Skin epidermis (tissue), 12 donors: ENCODE measurements around the gene GAB1.
A peak's percentile ranks its signal among the peaks of the same experiment; 100 is the strongest.

Source experiments
- H3K27ac ChIP-seq, 21 experiments: fragments of 200-600 bp; sonication (generic) in 11 of 21; one replicate each; pipeline ENCODE4 v1.5.0; 2020; ENCODE audit warnings: mild to moderate bottlenecking in 3 of 21, inconsistent platforms in 2 of 21, moderate library complexity in 2 of 21
- H3K4me3 ChIP-seq, 7 experiments: fragments of 200-600 bp; sonication (generic) in 2 of 7; one replicate each; pipeline ENCODE4 v1.5.0; 2020; ENCODE audit warnings: inconsistent platforms in 2 of 7, mild to moderate bottlenecking in 2 of 7, moderate library complexity in 1 of 7

The GAB1 gene

GRCh38 chr4:143441109-143441508 lies 104.4 kb downstream of the GAB1 start:
- H3K4me3 ChIP-seq: no peak overlapping the region
- no peak overlapping the region for H3K27ac ChIP-seq

- H3K4me3 ChIP-seq: no peak overlapping the region
- no peak overlapping the region for H3K27ac ChIP-seq
Observed at GRCh38 chr4:143441678-143442077, 105.0 kb downstream of the GAB1 start.

GRCh38 chr4:143443728-143444127 lies 107.1 kb downstream of the GAB1 start:
- no peak overlapping the region for H3K4me3 ChIP-seq
- no peak overlapping the region for H3K27ac ChIP-seq

- no peak overlapping the region for H3K4me3 ChIP-seq
- H3K27ac ChIP-seq: no peak overlapping the region
Observed at GRCh38 chr4:143451186-143451585, 114.5 kb downstream of the GAB1 start.

- Histone ChIP-seq H3K4me3 (no peak overlapping the region), H3K27ac (no peak overlapping the region)
Observed at GRCh38 chr4:143455211-143455610, 118.5 kb downstream of the GAB1 start.

GRCh38 chr4:143458966-143459365 lies 122.3 kb downstream of the GAB1 start:
- H3K27ac ChIP-seq: no peak overlapping the region
- H3K4me3 ChIP-seq: no peak overlapping the region

- no peak overlapping the region for H3K27ac ChIP-seq
Observed at GRCh38 chr4:143473334-143474126, 136.9 kb downstream of the GAB1 start.

GRCh38 chr4:143477487-143477886 lies 140.8 kb downstream of the GAB1 start:
- H3K4me3 ChIP-seq: no peak overlapping the region

More at GRCh38 chr4:143473334-143474126, 136.9 kb downstream of the GAB1 start:
- no peak overlapping the region for H3K4me3 ChIP-seq

GRCh38 chr4:143481361-143481760 lies 144.7 kb downstream of the GAB1 start:
- H3K4me3 ChIP-seq: no peak overlapping the region
- no peak overlapping the region for H3K27ac ChIP-seq

More at GRCh38 chr4:143477487-143477886, 140.8 kb downstream of the GAB1 start:
- H3K27ac ChIP-seq: no peak overlapping the region

- no peak overlapping the region for H3K27ac ChIP-seq
- no peak overlapping the region for H3K4me3 ChIP-seq
Observed at GRCh38 chr4:143482840-143483239, 146.2 kb downstream of the GAB1 start.

- no peak overlapping the region for H3K4me3 ChIP-seq
- no peak overlapping the region for H3K27ac ChIP-seq
Observed at GRCh38 chr4:143486314-143486713, 149.6 kb downstream of the GAB1 start.

GRCh38 chr4:143488687-143489086 lies 152.0 kb downstream of the GAB1 start:
- Histone ChIP-seq H3K27ac (no peak overlapping the region), H3K4me3 (no peak overlapping the region)

GRCh38 chr4:143489106-143489505 lies 152.4 kb downstream of the GAB1 start:
- no peak overlapping the region for H3K4me3 ChIP-seq
- H3K27ac ChIP-seq: no peak overlapping the region

- no peak overlapping the region for H3K27ac ChIP-seq
- no peak overlapping the region for H3K4me3 ChIP-seq
Observed at GRCh38 chr4:143498021-143498420, 161.3 kb downstream of the GAB1 start.

- Histone ChIP-seq H3K4me3 (no peak overlapping the region), H3K27ac (no peak overlapping the region)
Observed at GRCh38 chr4:143502231-143502630, 165.6 kb downstream of the GAB1 start.

- H3K4me3 ChIP-seq: no peak overlapping the region
- H3K27ac ChIP-seq: no peak overlapping the region
Observed at GRCh38 chr4:143506031-143506430, 169.4 kb downstream of the GAB1 start.

- no peak overlapping the region for H3K4me3 ChIP-seq
- H3K27ac ChIP-seq: no peak overlapping the region
Observed at GRCh38 chr4:143511906-143512305, 175.2 kb downstream of the GAB1 start.

- Histone ChIP-seq H3K27ac (peak overlapping the region in 20 of 21 experiments; percentile 86 to 99 (median 94)), H3K4me3 (peak overlapping the region; percentile 67 to 94 (median 79))
Observed at GRCh38 chr4:143512978-143513313, 176.3 kb downstream of the GAB1 start.

GRCh38 chr4:143513314-143514168 lies 176.9 kb downstream of the GAB1 start, which contains the start of gene SMARCA5:
TSS of gene SMARCA5 (plus strand) at chr4:143513702. CDS start at chr4:143513925, 223 bp downstream.
- H3K4me3 ChIP-seq: peak within 1 kb of the TSS; percentile 67 to 94 (median 79)

GRCh38 chr4:143514169-143514495 lies 177.5 kb downstream of the GAB1 start:
- H3K27ac ChIP-seq: peak overlapping the region; percentile 84 to 99 (median 94)
- peak overlapping the region; percentile 67 to 94 (median 79) for H3K4me3 ChIP-seq

More at GRCh38 chr4:143513314-143514168, 176.9 kb downstream of the GAB1 start, which contains the start of gene SMARCA5:
- peak within 1 kb of the TSS; percentile 84 to 99 (median 94) for H3K27ac ChIP-seq

GRCh38 chr4:143514497-143514896 lies 177.8 kb downstream of the GAB1 start:
- Histone ChIP-seq H3K27ac (peak overlapping the region in 20 of 21 experiments; percentile 86 to 99 (median 94)), H3K4me3 (peak overlapping the region; percentile 67 to 94 (median 79))
